HepG2 (cell line): Measurements from ENCODE around the gene WNK4. TPM values are rescaled to one million over a fixed set of nuclear protein-coding genes. Genes with fewer than 3 reads are reported as not detected.
A peak's percentile ranks its signal among the peaks of the same experiment; 100 is the strongest.

ENCODE experiments used
- CC2D1A ChIP-seq: sonication (generic); formaldehyde crosslinking; IDR thresholded peaks from 2 replicates; pipeline ENCODE4 v1.8.1; 2023; ENCODE audit warnings: mild to moderate bottlenecking, missing genetic modification reagents
- HIVEP1 ChIP-seq: sonication (generic); formaldehyde crosslinking; IDR thresholded peaks from 2 replicates; pipeline ENCODE4 v1.4.0; 2020; ENCODE audit warnings: mild to moderate bottlenecking, missing genetic modification reagents
- HMGXB4 ChIP-seq, 2 experiments: sonication (generic) in 1 of 2; formaldehyde crosslinking in 1 of 2; IDR thresholded peaks; 2 replicates each; pipeline versions ENCODE4 v1.4.0 to v1.6.1; 2018 to 2020; ENCODE audit warnings: missing genetic modification reagents in 2 of 2, borderline replicate concordance in 1 of 2, low read depth in 1 of 2, mild to moderate bottlenecking in 1 of 2, missing biosample characterization in 1 of 2
- HNRNPLL ChIP-seq: fragments of 200-400 bp; formaldehyde crosslinking; IDR thresholded peaks from 2 replicates; pipeline ENCODE4 v1.6.1; 2017; ENCODE audit warnings: mild to moderate bottlenecking, low read depth, low read length; ENCODE audit not compliant: poor library complexity, severe bottlenecking
- MXD1 ChIP-seq: sonication (generic); formaldehyde crosslinking; IDR thresholded peaks from 2 replicates; pipeline ENCODE4 v1.4.0; 2020; ENCODE audit warnings: mild to moderate bottlenecking, missing genetic modification reagents
- MYNN ChIP-seq: sonication (generic); formaldehyde crosslinking; IDR thresholded peaks from 2 replicates; pipeline ENCODE4 v1.4.0; 2020; ENCODE audit warnings: mild to moderate bottlenecking, low read depth, missing genetic modification reagents
- NFIB ChIP-seq: sonication (generic); formaldehyde crosslinking; IDR thresholded peaks from 2 replicates; pipeline ENCODE4 v1.9.0; 2021; ENCODE audit warnings: missing genetic modification reagents, mild to moderate bottlenecking, borderline replicate concordance
- NFYC ChIP-seq: IDR thresholded peaks from 2 replicates; pipeline ENCODE4 v1.6.1; 2016; ENCODE audit warnings: missing genetic modification reagents, missing compliant biosample characterization
- PBX2 ChIP-seq: IDR thresholded peaks from 2 replicates; pipeline ENCODE4 v1.6.1; 2016; ENCODE audit warnings: control low read depth
- REST ChIP-seq, 2 experiments: IDR thresholded peaks; 2 replicates each; pipeline ENCODE4 v1.6.1; 2011 to 2012; ENCODE audit warnings: low read length in 2 of 2, borderline replicate concordance in 1 of 2, low read depth in 1 of 2, mild to moderate bottlenecking in 1 of 2, moderate library complexity in 1 of 2
- RFX3 ChIP-seq: IDR thresholded peaks from 2 replicates; pipeline ENCODE4 v1.6.1; 2016; ENCODE audit warnings: missing biosample characterization, missing genetic modification reagents
- SMAD1 ChIP-seq: sonication (generic); formaldehyde crosslinking; IDR thresholded peaks from 2 replicates; pipeline ENCODE4 v1.4.0; 2020; ENCODE audit warnings: missing genetic modification reagents, low read depth, mild to moderate bottlenecking, borderline replicate concordance
- U2AF1 ChIP-seq: fragments of 200-400 bp; formaldehyde crosslinking; optimal IDR thresholded peaks from 2 replicates; pipeline ENCODE3; 2017; ENCODE audit warnings: mild to moderate bottlenecking, low read depth, low read length
- ZNF557 ChIP-seq: sonication (generic); formaldehyde crosslinking; IDR thresholded peaks from 2 replicates; pipeline ENCODE4 v1.4.0; 2020; ENCODE audit warnings: missing genetic modification reagents
- ZNF574 ChIP-seq: sonication (generic); formaldehyde crosslinking; IDR thresholded peaks from 2 replicates; pipeline ENCODE4 v1.4.0; 2020; ENCODE audit warnings: missing genetic modification reagents
- ZNF607 ChIP-seq: sonication (generic); formaldehyde crosslinking; IDR thresholded peaks from 2 replicates; pipeline ENCODE4 v1.5.1; 2020; ENCODE audit warnings: missing genetic modification reagents, mild to moderate bottlenecking, borderline replicate concordance
- ZNF777 ChIP-seq: sonication (generic); formaldehyde crosslinking; IDR thresholded peaks from 2 replicates; pipeline ENCODE4 v1.4.0; 2020; ENCODE audit warnings: missing genetic modification reagents
- polyA plus RNA-seq, 8 experiments: library from polyadenylated mRNA; depleted of rRNA in 3 of 8; stranded (reverse) in 7 of 8; unstranded in 1 of 8; fragments of >200 nt; fragmentation: Illumina TruSeq in 4 of 8; extraction: Trizol in 4 of 8; gene quantifications; 2 replicates each; pipeline versions ENCODE4 v1.2.1 to v1.2.3, GENCODE V29; 2011 to 2016; ENCODE audit warnings: low read depth in 4 of 8, missing spikeins in 1 of 8, mixed read lengths in 1 of 8; ENCODE audit not compliant: insufficient read depth in 1 of 8
- total RNA-seq, 5 experiments: library from RNA; depleted of rRNA; stranded (reverse); fragments of >200 nt; fragmentation: Illumina TruSeq; extraction: Trizol; gene quantifications; 2 replicates each; pipeline ENCODE4 v1.2.3, GENCODE V29; 2016; ENCODE audit warnings: low read depth in 1 of 5

WNK4 gene
- total and polyA plus RNA-seq, 2 of the 13 experiments (the other 11 are each of a cell fraction or from before 2014, with no cell fraction given), result 2.7 to 13.7 TPM

- TF ChIP-seq ZNF607 (CRISPR knock-in tag), result peak; percentile 94
- TF ChIP-seq U2AF1, result peak; percentile 89
- TF ChIP-seq HMGXB4 (CRISPR knock-in tag; IDR thresholded peaks at IDR 0.05; ENCODE audit: borderline replicate concordance in 1 of 2, low read depth in 1 of 2), result peak; percentile 75 to 98
- TF ChIP-seq ZNF777 (CRISPR knock-in tag), result peak; percentile 77
- no peak for TF ChIP-seq NFIB (CRISPR knock-in tag)
- TF ChIP-seq MXD1 (CRISPR knock-in tag), result peak; percentile 100
- TF ChIP-seq RFX3, result peak; percentile 32; the same call in 1 of the 2 replicates
- peak; percentile 97 for TF ChIP-seq HIVEP1
- no peak for TF ChIP-seq PBX2
- peak; percentile 74 for TF ChIP-seq NFYC (CRISPR knock-in tag)
- TF ChIP-seq MYNN (CRISPR knock-in tag), result peak; percentile 29; the same call in 1 of the 2 replicates
- no peak for TF ChIP-seq SMAD1
- TF ChIP-seq REST (IDR thresholded peaks at IDR 0.05; ENCODE audit: borderline replicate concordance in 1 of 2, low read depth in 1 of 2, low read length in 2 of 2), result 0 out of 4 replicates have a peak, but pooled peaks of 1 of the 2 experiments have one; percentile 40
- TF ChIP-seq HNRNPLL, result peak; percentile 88
- peak; percentile 95 for TF ChIP-seq ZNF574 (CRISPR knock-in tag)
- TF ChIP-seq CC2D1A (CRISPR knock-in tag), result no peak
- peak; percentile 87; the same call in 1 of the 2 replicates for TF ChIP-seq ZNF557
Measured at GRCh38 chr17:42832934-42833766, 52.7 kb downstream of the WNK4 start, which contains the start of gene PSME3 (continued).
